GM10266 (cell line): ENCODE results near the gene VSNL1.

Source experiments
- DNase-seq: peaks from one replicate; pipeline ENCODE4 v3.0.0; 2012; ENCODE audit errors: extremely low spot score
- TF ChIP-seq, protein P1 (sequence below): IDR thresholded peaks from 2 replicates; pipeline ENCODE4 v1.5.1; 2012; ENCODE audit warnings: mild to moderate bottlenecking, low read depth; ENCODE audit not compliant: control insufficient read depth, insufficient read depth; ENCODE audit errors: missing control alignments

VSNL1 gene

DNA sequence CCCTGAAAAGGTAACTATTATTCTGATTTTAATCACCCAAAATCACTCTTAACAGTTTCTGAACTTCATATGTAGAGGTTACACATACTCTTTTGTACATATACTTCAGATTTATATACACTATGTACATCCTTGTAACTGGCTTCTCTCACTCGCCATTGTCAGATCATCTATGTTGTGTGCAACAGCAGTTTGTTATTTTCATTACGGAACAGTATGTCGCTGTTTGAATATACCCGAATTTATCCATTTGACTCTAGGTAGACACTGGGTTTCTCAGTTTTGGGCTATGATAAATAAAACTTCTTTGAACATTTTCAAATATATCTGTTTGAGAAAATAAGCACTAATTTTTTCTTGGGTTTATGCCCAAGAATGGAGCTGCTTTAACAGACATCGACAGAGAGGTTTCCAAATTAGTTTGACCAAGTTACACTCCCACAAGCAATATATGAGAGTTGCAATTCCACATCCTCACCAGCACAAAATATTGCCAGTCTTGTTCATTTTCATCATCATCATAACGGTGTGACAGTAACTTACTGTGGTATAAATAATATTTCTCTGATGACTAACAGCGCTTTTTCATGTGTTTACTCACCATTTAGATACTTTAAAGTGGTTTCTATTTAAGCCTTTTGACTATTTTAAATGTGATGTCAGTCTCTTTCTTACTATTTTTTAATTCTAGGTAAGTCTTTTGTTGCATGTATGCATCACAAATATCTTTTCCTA, 132.3 kb downstream of the VSNL1 start:
- TF ChIP-seq, protein P1, sequence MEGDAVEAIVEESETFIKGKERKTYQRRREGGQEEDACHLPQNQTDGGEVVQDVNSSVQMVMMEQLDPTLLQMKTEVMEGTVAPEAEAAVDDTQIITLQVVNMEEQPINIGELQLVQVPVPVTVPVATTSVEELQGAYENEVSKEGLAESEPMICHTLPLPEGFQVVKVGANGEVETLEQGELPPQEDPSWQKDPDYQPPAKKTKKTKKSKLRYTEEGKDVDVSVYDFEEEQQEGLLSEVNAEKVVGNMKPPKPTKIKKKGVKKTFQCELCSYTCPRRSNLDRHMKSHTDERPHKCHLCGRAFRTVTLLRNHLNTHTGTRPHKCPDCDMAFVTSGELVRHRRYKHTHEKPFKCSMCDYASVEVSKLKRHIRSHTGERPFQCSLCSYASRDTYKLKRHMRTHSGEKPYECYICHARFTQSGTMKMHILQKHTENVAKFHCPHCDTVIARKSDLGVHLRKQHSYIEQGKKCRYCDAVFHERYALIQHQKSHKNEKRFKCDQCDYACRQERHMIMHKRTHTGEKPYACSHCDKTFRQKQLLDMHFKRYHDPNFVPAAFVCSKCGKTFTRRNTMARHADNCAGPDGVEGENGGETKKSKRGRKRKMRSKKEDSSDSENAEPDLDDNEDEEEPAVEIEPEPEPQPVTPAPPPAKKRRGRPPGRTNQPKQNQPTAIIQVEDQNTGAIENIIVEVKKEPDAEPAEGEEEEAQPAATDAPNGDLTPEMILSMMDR = no peak
- peak; percentile 10 for DNase-seq

DNA sequence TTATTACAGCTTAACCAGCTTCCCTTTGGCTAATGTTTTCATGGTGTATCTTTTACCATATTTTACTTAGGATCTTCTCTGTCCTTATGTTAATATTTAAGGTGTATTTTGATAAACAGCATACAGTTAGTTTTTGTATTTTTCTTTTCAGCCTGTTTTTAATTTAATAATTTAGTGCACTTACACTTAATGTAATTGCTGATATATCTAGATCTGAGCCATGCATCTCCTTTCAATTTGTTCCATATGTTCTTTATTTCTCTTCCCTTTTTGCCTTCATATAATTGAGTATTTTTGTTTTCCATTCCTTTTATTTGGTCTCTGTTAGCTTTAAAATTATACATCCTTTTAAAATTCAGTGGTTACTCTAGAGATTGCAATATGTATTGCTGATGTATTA, 134.3 kb downstream of the VSNL1 start:
- no peak for DNase-seq
- TF ChIP-seq, protein P1 = no peak

DNA sequence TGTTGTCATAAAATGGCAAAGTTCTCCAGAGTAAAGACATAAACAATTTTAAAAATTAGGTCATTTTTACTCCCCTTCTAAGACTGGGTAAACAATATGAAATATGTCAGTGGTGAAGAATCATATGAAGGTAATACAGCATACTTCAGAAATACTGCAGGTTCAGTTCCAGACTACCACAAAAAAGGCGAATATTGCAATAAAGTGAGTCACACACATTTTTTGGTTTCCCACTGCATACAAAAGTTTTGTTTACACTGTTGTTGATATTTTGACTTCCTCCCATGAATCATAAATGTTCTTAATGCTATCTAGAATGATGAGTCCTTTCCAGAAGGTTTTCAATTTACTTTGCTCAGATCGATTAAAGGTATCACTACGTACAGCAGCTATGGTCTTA, 139.6 kb downstream of the VSNL1 start:
- no peak for DNase-seq
- TF ChIP-seq, protein P1 = no peak

DNA sequence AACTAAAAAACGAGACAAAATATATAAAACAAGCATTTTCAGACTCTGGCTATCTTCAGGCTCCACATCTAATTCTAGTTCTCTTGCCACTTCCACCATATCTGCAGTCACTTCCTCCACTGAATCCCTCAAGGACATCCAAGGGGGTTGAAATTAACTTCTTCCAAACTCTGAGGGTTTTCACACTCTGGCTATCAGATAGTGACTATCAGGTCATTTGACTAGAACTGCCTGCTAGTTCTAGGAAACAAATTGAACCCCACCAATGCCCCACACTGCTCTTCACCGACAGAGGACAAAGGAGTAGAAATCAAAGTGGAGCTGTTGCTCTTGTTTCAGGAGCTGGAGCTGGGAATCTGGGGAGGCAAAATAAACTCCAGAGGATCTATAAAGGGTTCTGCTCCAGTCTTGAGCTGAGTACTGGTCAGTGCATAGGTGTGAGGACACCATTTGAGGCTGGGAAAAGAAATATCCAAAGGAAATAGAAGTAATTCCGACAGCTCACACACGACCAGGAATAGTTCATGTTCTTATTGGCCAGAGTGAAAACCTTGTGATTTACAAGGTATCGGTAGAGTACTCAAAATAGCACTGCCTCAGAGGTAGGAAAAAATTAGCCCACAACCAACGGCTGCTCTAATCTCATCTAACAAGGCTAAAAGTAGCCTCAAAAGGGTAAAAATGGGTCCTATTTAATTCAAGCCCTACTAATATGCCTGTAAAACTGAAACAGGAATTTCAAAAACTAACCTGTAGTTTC, 141.8 kb downstream of the VSNL1 start:
- TF ChIP-seq, protein P1 = no peak
- no peak for DNase-seq

DNA sequence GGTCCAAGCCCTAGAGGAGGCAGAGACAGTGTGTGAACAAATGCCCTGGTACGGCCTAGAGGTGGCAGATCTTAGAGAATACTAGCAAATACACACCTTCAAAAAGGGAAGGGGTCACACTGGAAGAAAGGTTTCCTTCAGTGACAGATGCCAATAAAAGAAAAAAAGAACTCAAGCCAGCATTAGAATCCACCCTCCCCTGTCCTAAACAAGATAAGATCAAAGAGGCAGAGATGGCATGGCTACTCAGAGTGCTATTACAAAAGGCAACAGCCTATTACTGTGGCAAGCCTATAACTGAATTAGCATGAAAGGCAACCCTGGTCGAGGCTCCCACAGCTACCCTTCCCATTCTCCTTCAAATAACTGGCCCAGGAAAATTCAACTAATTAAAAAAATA, 143.5 kb downstream of the VSNL1 start:
- TF ChIP-seq, protein P1 = no peak
- DNase-seq = no peak

DNA sequence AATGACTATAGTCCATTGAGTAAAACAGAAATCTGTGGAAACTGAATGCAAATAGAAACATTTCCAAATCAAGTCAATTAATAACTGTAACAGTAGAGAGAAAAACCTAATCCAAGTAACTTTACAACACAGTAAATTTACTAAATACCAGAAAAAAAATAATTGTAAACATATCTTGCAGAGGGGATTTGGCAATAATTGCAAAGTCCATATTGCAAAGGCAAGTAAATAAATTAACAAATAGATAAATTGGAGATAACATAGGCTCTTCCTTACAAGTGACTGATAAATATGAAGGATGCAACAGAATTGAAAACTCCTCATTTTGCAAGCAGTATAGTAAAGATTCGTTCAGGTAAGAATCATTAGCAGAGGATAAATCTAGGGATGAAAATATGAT, 148.1 kb downstream of the VSNL1 start:
- TF ChIP-seq, protein P1 = no peak
- no peak for DNase-seq

DNA sequence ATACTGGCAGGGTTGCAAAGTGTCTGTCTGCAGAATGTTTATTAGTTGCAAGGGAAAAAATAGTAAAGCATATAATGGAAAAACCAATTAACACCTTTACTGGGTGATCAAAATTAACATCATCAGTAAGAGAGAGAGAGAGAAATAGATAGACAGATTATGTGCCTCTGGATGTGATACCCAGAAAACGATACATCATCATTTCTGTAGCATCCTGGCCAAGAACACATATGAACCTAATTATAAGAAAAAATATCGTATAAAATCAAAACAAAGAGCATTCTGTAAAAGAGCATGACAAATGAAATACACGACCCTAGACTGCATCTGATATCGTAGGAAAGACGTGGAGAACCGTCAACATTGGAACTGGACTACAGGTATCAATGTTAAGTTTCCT, 148.5 kb downstream of the VSNL1 start:
- DNase-seq = no peak

More for the DNA sequence above, 148.5 kb downstream of the VSNL1 start:
- TF ChIP-seq, protein P1 = no peak
